HG03139 (cell line): ENCODE results near the gene NUP42.

Experiments
- ATAC-seq: cut with Tn5 transposase; IDR thresholded peaks from one replicate; pipeline ENCODE4 v1.9.1; 2021; ENCODE audit not compliant: unreplicated experiment

NUP42 gene

GRCh38 chr7:23232966-23233365 is 51.1 kb downstream of the NUP42 start:
- no peak for ATAC-seq

GRCh38 chr7:23234569-23235296 is 52.9 kb downstream of the NUP42 start:
- no peak for ATAC-seq

GRCh38 chr7:23235813-23236221 is 54.0 kb downstream of the NUP42 start:
- ATAC-seq = no peak

GRCh38 chr7:23237000-23237399 is 55.2 kb downstream of the NUP42 start:
- no peak for ATAC-seq

GRCh38 chr7:23238983-23239652 is 57.3 kb downstream of the NUP42 start:
- no peak for ATAC-seq

- ATAC-seq = no peak
These were observed 57.9 kb downstream of the NUP42 start for GRCh38 chr7:23239698-23240097.

GRCh38 chr7:23242321-23242720 is 60.5 kb downstream of the NUP42 start:
- no peak for ATAC-seq

GRCh38 chr7:23242935-23243334 is 61.1 kb downstream of the NUP42 start:
- no peak for ATAC-seq

- no peak for ATAC-seq
These were observed 64.7 kb downstream of the NUP42 start, which contains the start of gene GPNMB for GRCh38 chr7:23246555-23246954. Gene GPNMB (plus strand): TSS chr7:23246775. CDS start chr7:23246858, 83 bp downstream.

GRCh38 chr7:23247046-23247602 is 65.3 kb downstream of the NUP42 start:
- ATAC-seq = no peak

GRCh38 chr7:23247603-23248335 is 65.9 kb downstream of the NUP42 start:
- ATAC-seq = no peak

GRCh38 chr7:23249486-23249885 is 67.6 kb downstream of the NUP42 start:
- no peak for ATAC-seq
